ENCODE measurements around the gene RAVER1. TPM values are rescaled to one million over a fixed set of nuclear protein-coding genes. Genes with fewer than 3 reads are reported as not detected.

Gene RAVER1
- total and polyA plus RNA-seq, 2 donors (not counting 3 experiments of a cell fraction or from before 2014, with no cell fraction given): 5.2 to 47.6 TPM

- no TSS peak for BruUV-seq (replicated peaks)
- no peak for TF ChIP-seq JUN (IDR thresholded peaks at IDR 0.05; ENCODE audit: borderline replicate concordance, insufficient read depth, insufficient read length, low read depth)
- TF ChIP-seq FOS (IDR thresholded peaks at IDR 0.05; ENCODE audit: borderline replicate concordance, insufficient read depth, low read length): no peak
- TF ChIP-seq MAX (IDR thresholded peaks at IDR 0.05; ENCODE audit: insufficient read depth, insufficient read length): no peak
- no peak for TF ChIP-seq CTCF (IDR thresholded peaks at IDR 0.05; ENCODE audit: extremely low read depth in 1 of 2, insufficient read depth in 1 of 2, low read depth in 1 of 2, low read length in 2 of 2)
- TF ChIP-seq POLR2AphosphoS5 (IDR thresholded peaks at IDR 0.05; ENCODE audit: insufficient read depth, low read depth, low read length): no peak
- TF ChIP-seq MYC (IDR thresholded peaks at IDR 0.05; ENCODE audit: low read depth, low read length): no peak
- TF ChIP-seq EZH2 (IDR thresholded peaks at IDR 0.05; ENCODE audit: borderline replicate concordance, low read depth, low read length, severe bottlenecking): no peak
- no peak for TF ChIP-seq POLR2A (IDR thresholded peaks at IDR 0.05; ENCODE audit: low read depth, low read length)
- TF ChIP-seq GATA2 (IDR thresholded peaks at IDR 0.05; ENCODE audit: insufficient read depth, insufficient read length, low read depth, low read length): no peak
- H3K27me3 ChIP-seq (ENCODE audit: control insufficient read depth in 2 of 2, insufficient read depth in 2 of 2, low read length in 2 of 2): no peaks in the 10 kb centered on the region
- CTCF ChIA-PET: interaction anchor here (2.6 kb wide), 1 partner anchor 92 kb away, joined by 6 read pairs; no protein-coding TSS in a partner anchor
- FAIRE-seq: no peak
- no peaks in the 10 kb centered on the region for H4K20me1 ChIP-seq (replicated peaks; ENCODE audit: control insufficient read depth, extremely low read depth, insufficient read depth, low read length)
- dilution Hi-C loops (cut with MboI; ENCODE audit: extremely low pct_ligation_motif_present, low sequenced_read_pairs) (no loop called here), intact Hi-C loops (cut with micrococcal nuclease) (no loop called here)
- H2AFZ ChIP-seq (ENCODE audit: low read depth, low read length): no peak overlapping the region
- no peaks in the 10 kb centered on the region for H3K9me1 ChIP-seq (replicated peaks; ENCODE audit: control insufficient read depth, extremely low read depth, insufficient read depth, low read length)
- H3K4me2 ChIP-seq (ENCODE audit: insufficient read depth, low read length): no peak overlapping the region
- H3K9ac ChIP-seq (replicated peaks; ENCODE audit: extremely low read depth, insufficient read depth, low read length): no peak overlapping the region
- POLR2A ChIA-PET: no interaction called here
- no peak for DNase-seq (ENCODE audit: low read depth, low spot score)
- no peak overlapping the region for H3K27ac ChIP-seq (ENCODE audit: insufficient read depth, low read depth, low read length)
- peaks cover 8 to 52% of the 10 kb centered on the region in 2 experiments for H3K36me3 ChIP-seq (ENCODE audit: control insufficient read depth in 2 of 2, extremely low read depth in 1 of 2, insufficient read depth in 2 of 2, low read length in 2 of 2)
- no peak overlapping the region for H3K4me3 ChIP-seq (replicated peaks in 1 of 3; ENCODE audit: insufficient read depth in 1 of 3, low read depth in 1 of 3, low read length in 3 of 3)
- H3K9me3 ChIP-seq (replicated peaks; ENCODE audit: control insufficient read depth, insufficient read depth, low read length): no peaks in the 10 kb centered on the region
- no peaks in the 10 kb centered on the region for H3K4me1 ChIP-seq (ENCODE audit: control insufficient read depth, extremely low read depth, insufficient read depth, low read length)
- H3K79me2 ChIP-seq (ENCODE audit: control insufficient read depth, insufficient read depth, low read length): no peaks in the 10 kb centered on the region
These were observed 28.3 kb upstream of the RAVER1 start for GRCh38 chr19:10361569-10362011.

All from endothelial cell of umbilical vein (primary cell).